HG03378 (cell line): ENCODE measurements around the gene ZG16.
"Not testable (repeated sequence)": the region's sequence is repeated elsewhere in the genome, so short reads cannot be mapped to it uniquely, and the experiment has no call there.

ENCODE experiments used
- ATAC-seq: cut with Tn5 transposase; IDR thresholded peaks from one replicate; pipeline ENCODE4 v1.9.1; 2021; ENCODE audit warnings: mild to moderate bottlenecking, moderate library complexity; ENCODE audit not compliant: unreplicated experiment

Gene ZG16, protein sequence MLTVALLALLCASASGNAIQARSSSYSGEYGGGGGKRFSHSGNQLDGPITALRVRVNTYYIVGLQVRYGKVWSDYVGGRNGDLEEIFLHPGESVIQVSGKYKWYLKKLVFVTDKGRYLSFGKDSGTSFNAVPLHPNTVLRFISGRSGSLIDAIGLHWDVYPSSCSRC

DNA sequence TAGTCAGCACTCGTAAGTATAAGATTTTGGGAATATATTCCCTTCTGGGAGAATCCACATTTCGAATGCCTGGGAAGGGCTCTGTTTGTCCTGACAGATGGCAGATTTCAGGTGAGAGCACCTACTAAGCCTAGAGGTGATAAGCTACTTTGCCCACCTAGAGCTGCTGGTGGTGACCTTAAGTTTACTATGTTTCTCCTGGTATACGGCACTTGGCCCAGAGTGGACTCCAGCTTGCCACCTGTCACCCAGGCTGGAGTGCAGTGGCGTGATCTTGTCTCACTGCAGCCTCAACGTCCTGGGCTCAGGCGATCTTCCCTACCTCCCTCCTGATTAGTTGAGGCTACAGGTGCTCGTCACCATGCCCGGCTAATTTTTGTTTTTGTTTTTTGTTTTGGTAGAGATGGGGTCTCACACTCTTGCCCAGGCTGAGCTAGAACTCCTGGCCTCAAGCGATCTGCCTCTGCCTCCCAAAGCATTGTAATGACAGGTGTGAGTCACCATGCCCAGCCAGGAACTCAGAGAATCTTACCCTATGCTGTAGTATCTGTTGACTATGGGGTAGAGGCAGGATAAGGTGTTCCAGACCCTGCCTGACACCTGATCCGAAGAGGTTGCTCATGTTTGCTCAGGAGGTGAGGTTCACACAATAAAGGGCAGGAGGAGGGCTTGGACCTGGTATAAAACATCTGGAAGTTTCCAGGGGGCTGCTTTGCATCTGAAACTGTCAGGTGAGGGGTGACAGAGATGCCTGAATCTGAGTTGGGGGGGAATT lies at the start of gene ZG16:
ZG16 (plus strand) TSS at position 681 of the 775 bp plus-strand sequence. CDS start 1,011 bp downstream, outside the sequence.
- no peak for ATAC-seq

DNA sequence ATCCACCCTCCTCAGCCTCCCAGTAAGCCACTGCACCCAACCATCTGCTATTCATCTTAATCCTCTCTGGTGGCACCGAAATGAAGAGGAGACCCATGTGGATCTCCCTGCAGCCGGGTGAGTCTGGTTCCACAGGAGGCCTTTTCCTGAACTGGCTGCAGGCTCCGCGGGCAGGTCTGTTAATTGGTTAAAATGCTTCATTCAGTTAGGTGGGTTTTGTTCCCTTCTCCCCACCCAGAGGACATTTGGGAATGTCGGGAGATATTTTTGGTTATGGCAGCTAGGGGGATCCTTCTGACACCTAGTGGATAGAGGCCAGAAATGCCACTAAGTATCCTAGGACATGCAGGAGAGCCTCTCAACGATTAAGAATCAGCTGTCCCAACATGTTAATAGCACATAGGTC lies 48.9 kb upstream of the ZG16 start:
- ATAC-seq, result no peak

DNA sequence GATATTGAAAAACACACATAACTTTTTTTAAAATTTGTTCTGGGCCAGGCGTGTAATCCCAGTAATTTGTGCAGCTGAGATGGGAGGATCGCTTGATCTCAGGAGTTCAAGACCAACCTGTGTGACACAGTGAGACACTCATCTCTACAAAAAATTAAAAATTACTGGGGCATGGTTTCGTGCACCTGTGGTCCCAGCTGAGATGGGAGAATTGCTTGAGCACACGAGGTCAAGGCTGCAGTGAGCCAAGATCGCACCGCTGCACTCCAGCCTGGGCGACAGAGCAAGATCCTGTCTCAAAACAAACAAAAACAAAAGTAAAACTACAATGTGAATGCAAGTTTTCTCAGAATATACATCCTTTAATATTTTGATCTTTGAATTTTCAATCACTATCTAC lies 47.4 kb upstream of the ZG16 start:
- ATAC-seq, result no peak

DNA sequence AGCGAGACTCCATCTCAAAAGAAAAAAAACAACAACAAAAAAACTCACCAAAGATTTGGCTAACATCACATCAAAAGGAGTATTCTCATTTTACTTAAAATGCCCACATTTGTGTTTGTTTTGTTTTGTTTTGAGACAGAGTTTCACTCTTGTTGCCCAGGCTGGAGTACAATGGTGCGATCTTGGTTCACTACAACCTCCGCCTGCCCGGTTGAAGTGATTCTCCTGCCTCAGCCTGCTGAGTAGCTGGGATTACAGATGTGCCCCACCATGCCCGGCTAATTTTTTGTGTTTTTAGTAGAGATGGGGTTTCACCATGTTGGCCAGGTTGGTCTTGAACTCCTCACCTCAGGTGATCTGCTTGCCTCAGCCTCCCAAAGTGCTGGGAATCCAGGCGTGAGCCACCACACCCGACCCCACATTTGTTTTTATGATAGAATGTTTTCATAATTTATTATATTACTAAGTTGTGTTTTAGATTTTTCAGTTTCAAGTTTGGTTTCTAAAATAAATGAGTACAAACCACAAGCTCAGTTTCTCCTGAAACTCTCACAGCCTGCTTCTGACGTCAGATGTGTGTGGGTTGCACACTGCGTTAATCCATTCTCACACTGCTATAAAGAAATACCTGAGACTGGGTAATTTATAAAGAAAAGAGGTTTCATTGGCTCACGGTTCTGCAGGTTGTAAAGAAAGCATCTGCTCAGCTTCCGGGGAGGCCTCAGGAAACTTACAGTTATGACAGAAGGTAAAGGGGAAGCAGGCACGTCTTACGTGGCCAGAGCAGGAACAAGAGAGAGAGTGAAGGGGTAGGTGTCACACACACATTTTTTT lies 46.1 kb upstream of the ZG16 start:
- peak; percentile 71 for ATAC-seq

DNA sequence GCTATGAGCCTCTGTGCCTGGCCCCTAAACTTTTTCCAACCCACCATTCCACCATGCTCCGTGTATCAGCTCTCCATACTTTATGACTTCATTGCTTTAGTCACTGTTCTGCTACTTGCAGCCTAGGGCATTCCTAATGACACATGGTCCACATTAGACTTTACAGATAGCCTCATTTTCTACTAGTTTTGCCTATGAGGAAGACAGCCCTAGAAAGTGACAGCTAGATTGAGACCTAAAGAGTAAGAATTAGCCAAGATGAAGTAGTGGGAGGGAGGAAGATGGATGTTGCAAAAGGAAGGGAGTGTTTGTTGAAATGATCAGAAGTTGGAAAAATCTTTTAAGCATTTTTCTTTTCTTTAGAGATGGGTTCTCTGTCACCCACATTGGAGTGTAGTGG lies 43.3 kb upstream of the ZG16 start:
- ATAC-seq, result no peak

DNA sequence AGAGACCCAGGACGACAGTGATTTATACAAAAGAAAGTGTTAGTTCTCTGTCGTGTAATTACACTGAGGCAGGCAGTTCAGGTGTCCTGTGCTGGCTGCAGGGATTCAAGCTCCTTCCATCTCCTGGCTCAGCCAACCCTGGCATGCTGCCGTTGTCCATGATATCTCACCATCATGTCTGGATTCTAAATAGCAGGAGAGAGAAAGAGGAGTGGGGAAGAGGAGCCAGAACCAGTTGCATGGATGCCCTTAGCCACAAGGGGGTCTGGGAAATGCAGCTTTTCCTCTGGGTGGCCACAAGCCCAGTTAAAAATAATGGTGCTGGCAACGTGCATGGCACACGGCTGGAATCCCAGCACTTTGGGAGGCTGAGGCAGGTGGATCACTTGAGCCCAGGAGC lies 41.9 kb upstream of the ZG16 start:
- no peak for ATAC-seq

DNA sequence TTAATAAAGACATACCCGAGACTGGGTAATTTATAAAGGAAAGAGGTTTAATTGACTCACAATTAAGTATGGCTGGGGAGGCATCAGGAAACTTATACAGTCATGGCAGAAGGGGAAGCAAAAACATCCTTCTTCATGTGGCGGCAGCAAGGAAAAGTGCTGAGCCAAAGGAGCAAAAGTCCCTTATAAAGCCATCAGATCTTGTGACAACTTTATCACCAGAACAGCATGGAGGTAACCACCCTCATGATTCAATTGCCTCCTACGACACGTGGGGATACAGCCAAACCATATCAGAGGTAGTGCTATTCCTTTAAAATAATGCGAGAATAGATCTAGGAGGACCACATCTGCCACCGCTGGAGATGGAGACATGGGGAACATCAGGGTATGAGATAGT lies 41.3 kb upstream of the ZG16 start:
- no peak for ATAC-seq

DNA sequence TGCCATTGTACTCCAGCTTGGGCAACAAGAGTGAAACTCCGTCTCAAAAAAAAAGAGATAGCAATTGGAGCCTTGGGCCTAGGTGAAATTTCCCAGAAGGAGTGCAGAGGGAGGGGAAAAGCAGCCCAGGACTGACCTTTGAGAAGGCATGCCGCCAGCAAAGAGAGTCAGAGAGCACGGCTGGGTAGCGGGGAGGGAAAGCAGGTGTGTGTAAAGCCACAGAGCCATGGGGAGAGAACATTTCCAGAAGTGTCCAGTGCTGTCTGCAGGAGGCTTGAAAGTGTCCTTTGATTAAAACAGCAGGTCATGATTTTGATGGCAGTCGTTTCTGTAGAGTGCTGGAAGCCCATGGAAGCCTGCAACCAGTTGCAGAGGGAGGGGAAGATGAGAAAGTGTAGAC lies 40.3 kb upstream of the ZG16 start:
- no peak for ATAC-seq

DNA sequence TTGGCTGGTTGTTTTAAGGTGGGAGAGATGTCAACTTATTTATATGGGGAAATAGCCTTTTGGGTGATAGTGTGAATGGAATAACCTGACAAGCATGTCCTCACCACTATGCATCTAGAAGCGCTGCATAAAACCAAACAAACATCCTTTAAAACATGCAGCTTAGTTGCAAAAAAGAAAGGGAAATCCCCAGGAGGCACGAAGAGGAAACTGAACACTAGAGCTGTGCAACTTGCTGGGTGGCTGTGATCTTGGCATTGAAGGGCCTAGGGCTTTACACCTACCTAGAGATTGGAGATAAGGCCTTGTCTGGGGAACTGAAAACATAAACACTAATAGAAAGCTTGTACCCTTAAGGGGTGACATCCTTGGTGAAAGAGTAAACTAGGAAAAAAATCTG lies 39.5 kb upstream of the ZG16 start:
- no peak for ATAC-seq

DNA sequence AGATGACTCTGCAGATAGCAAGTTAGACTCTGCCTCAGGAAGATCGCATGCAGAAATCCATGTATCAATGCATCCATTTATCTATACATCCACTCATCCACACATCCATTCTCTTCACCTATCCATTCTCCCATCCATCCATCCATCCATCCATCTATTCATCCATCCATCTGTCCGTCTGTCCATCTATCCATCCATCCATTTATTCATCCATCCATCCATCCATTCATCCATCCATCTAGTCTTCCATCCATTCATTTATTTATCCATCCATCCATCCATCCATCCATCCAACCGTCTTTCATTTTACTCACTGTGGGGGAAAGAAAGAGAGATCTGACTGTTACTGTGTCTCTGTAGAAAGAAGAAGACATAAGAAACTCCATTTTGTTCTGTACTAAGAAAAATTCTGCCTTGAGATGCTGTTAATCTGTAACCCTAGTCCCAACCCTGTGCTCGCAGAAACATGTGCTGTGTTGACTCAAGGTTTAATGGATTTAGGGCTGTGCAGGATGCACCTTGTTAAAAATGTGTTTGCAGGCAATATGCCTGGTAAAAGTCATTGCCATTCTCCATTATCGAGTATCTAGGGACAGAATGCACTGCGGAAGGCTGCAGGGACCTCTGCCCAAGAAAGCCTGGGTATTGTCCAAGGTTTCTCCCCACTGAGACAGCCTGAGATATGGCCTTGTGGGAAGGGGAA lies 38.0 kb upstream of the ZG16 start:
- ATAC-seq, result not testable (repeated sequence)

DNA sequence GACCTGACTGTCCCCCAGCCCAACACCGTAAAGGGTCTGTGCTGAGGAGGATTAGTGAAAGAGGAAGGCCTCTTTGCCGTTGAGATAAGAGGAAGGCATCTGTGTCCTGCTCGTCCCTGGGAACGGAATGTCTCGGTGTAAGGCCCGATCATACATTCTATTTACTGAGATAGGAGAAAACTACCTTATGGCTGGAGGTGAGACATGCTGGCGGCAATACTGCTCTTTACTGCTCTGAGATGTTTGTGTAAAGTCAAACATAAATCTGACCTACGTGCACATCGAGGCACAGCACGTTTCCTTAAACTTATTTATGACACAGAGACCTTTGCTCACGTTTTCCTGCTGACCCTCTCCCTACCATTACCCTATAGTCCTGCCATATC lies 37.4 kb upstream of the ZG16 start:
- not testable (repeated sequence) for ATAC-seq

DNA sequence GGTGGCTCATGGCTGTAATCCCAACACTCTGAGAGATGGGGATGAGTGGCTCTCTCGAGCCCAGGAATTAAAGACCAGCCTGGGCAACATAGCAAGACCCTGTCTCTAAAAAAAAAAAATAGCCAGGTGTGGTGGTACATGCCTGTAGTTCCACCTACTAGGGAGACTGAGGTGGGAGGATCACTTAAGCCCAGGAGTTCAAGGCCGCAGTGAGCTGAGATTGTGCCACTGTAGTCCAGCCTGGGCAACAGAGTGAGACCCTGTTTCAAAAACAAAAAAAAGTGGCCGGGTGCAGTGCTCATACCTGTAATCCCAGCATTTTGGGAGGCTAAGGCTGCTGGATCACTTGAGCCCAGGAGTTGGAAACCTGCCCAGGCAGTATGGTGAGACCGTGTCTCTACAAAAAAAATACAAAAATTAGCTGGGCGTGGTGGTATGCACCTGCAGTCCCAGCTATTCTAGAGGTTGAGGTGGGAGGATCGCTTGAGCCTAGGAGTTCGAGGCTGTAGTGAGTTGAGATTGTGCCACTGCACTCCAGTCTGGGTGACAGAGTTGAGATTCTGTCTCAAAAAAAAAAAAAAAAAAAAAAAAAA lies 35.3 kb upstream of the ZG16 start:
- no peak for ATAC-seq

DNA sequence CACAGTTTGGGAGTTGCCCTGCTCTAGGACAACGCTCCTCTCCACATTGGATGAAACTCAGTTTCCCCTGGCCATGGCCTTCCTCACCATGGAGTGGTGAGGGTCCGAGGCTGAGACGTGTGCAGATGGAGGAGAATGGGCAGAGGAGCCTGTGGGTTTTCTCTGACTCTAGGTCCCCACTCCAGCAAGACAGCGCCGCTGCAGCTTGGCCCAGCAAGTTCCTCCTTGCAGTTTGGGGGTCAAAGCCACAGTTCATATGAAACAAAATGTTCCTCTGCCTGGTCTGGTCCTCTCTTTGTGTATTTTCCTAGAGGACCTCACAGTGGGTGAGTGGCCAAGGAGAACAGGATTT lies 34.6 kb upstream of the ZG16 start:
- ATAC-seq, result no peak

DNA sequence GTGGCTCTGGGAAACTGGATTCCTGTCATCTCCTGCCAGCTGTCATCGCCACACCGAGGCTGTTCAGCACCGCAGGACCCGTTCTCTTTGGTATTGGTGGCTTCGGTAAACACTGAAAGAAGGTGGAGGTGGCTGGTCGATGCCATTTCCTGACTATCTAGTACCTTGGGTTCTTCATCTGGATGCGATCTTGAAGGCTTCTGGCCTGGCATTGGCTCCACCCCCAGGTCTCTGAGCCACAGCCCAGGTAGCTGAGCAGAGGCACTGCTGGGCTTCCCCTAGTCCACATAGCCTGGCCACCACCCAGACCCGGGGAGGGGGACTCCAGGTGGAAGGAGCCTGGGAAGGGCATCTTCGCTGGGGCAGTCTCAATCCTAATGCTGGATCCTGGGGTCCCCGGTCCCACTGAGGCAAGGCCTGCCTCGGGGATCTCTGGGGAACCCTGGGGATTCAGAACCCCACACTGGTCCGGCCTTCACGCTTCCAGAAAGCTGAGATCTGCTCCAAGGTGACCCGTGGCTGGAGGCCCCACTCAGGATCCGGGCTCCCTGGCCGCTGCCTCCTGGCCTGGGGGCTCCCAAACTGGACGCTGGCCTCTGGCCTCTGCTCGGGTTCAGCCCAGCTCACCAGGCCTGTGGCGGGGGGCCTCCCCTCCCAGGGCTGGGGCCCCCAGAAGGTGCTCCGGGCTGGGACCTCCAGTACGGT lies 34.1 kb upstream of the ZG16 start:
- no peak for ATAC-seq

DNA sequence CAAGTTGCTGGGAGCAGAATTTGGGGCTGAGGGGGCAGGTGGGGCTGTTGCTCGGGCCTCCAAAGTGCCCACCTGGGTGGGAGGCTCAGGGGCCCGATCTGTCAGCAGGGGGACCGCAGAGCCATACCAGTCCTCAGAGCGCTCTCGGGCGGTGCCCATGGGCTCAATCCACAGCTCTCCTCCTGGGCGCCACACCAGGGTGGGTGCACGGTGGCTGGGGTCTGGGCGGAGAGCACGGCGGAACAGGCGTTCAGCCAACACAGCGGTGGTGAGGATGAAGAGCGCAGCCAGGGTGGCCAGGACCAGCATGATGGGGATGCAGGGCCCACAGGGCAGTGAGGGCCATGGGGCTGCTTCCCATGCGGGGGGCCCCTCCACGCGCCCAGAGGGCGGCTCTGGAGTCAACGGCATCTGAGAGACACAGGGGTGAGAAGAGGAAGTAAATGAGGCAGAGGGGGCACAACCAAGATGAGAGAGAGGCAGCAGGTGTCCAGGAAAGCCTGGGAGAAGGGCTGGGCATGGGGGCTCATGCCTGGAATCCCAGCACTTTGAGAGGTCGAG lies 33.4 kb upstream of the ZG16 start:
- ATAC-seq, result no peak

DNA sequence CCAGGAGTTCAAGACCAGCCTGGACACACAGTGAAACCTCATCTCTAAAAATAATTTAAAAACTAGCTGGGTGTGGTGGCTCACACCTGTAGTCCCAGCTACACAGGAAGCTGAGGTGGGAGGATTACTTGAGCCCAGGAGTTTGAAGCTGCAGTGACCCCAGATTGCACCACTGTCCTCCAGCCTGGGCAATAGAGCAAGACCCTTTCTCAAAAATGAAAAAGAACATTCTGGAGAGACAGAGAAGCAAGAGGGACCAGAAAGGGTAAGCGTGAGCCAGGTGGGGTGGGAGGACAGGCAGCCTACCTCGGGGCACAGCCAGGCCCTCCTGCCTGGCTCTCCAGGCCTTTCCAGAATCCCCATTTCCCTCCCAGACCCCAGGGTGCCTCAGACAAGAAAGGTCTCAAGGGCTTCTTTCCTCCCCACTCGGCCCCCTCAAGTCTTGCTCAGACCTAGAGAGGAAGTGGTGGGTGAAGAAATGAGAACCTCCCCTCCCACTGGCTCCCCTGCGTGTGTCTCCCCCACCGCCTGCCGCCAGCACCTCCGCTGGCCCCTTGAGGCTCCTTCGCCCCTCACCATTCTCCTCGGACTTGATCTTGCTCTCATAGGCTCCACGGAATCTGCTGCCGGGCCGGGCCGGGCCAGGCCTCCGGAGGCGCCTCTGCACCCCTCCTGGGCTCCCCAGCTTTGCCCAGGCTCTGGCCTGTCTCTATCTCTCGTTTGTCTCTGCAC lies 32.8 kb upstream of the ZG16 start:
- no peak for ATAC-seq

DNA sequence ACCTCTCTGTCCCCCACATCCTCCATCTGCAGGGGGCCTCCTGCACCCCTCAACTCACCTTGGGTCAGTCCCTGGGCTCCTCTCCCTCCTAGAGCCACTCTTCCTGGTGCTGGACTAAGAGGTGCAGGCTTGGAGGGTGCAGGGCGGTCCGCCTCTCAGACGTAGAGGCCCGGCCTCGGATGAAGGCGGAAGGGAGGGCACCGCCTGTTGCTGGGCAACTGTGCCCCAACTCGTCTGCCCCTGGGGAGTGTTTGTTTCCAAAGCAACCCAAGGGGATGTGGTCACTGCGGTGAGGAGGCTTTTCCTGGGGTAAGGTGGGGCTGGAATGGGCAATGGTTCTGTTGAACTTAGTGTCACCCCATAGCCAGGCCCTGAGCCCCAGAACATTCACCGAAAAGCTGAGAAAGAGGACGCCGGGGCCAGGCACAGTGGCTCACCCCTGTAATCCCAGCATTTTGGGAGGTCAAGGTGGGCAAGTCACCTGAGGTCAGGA lies 32.2 kb upstream of the ZG16 start, which contains the start of gene C16orf54:
C16orf54 (minus strand) TSS at position 138 of the 493 bp plus-strand sequence. CDS start 1,039 bp downstream, outside the sequence.
- ATAC-seq, result peak; percentile 70

DNA sequence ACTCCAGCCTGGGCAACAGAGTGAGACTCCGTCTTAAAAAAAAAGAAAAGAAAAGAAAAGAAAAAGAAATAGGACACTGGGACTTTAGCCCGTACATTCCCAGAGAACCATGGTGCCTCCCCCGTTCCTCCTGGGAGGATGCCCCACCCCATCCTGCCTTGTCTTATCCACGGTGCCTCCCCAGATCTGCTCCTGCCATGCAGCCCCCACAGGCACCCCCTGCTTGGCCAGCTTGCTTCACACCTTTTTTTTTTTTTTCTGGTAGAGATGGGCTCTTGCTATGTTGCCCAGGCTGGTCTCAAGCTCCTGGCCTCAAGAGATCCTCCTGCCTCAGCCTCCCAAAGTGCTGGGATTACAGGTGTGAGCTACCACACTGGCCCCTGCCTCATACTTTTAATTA lies 31.5 kb upstream of the ZG16 start:
- not testable (repeated sequence) for ATAC-seq
